ENCODE data around the gene CERK. TPM values are rescaled to one million over a fixed set of nuclear protein-coding genes. Genes with fewer than 3 reads are reported as not detected.
A peak's percentile ranks its signal among the peaks of the same experiment; 100 is the strongest.

The CERK gene
- total and polyA plus RNA-seq, 2 of the 13 experiments (the other 11 are each of a cell fraction or from before 2014, with no cell fraction given) = 40.3 to 41.9 TPM

- TF ChIP-seq DMTF1 (CRISPR knock-in tag; IDR thresholded peaks at IDR 0.05) (no peak), RAD21 (CRISPR knock-in tag; IDR thresholded peaks at IDR 0.05) (no peak), ZNF407 (CRISPR knock-in tag; IDR thresholded peaks at IDR 0.05; ENCODE audit: not compliant biosample characterization) (peak; percentile 98), ZNF589 (CRISPR knock-in tag; conservative IDR thresholded peaks at IDR 0.05) (0 out of 2 replicates have a peak, but pooled peaks have one; percentile 61), ZC3H4 (CRISPR knock-in tag; IDR thresholded peaks at IDR 0.05; ENCODE audit: borderline replicate concordance) (no peak), GLI4 (CRISPR knock-in tag; IDR thresholded peaks at IDR 0.05; ENCODE audit: borderline replicate concordance) (peak; percentile 44; the same call in 1 of the 2 replicates), SMARCC2 (IDR thresholded peaks at IDR 0.05) (no peak), FOXP4 (CRISPR knock-in tag; IDR thresholded peaks at IDR 0.05) (peak; percentile 52), SP4 (CRISPR knock-in tag; IDR thresholded peaks at IDR 0.05) (no peak; the same call in 1 of the 2 replicates), TRIM22 (IDR thresholded peaks at IDR 0.05) (no peak), ZNF18 (CRISPR knock-in tag; IDR thresholded peaks at IDR 0.05; ENCODE audit: insufficient replicate concordance) (peak; percentile 46), ZNF598 (CRISPR knock-in tag; IDR thresholded peaks at IDR 0.05; ENCODE audit: borderline replicate concordance) (peak; percentile 81)
Measured at GRCh38 chr22:46762238-46763050, 24.4 kb upstream of the CERK start, which contains the start of gene TBC1D22A (continued).

All from HepG2 (cell line).